ENCODE results near the gene OPRM1. TPM values are rescaled to one million over a fixed set of nuclear protein-coding genes. Genes with fewer than 3 reads are reported as not detected.

Gene OPRM1
- total RNA-seq, 1 experiment from 2014 or later = not detected

- TF ChIP-seq EZH2 (IDR thresholded peaks at IDR 0.05) (no peak), FOSL1 (IDR thresholded peaks at IDR 0.05; ENCODE audit: low read depth) (no peak), JUND (IDR thresholded peaks at IDR 0.05) (no peak), CBX3 (IDR thresholded peaks at IDR 0.05; ENCODE audit: low read depth) (no peak), RAD21 (IDR thresholded peaks at IDR 0.05; ENCODE audit: low read depth) (no peak), ATF3 (IDR thresholded peaks at IDR 0.05) (no peak)
Observed at GRCh38 chr6:154206141-154206540, 167.1 kb downstream of the OPRM1 start (continued).

GRCh38 chr6:154206996-154207395 lies 168.0 kb downstream of the OPRM1 start:
- no peaks in the 10 kb centered on the region for H3K4me1 ChIP-seq (ENCODE audit: control insufficient read depth in 1 of 2, insufficient read depth in 2 of 2, low read length in 2 of 2)

More at GRCh38 chr6:154206996-154207395, 168.0 kb downstream of the OPRM1 start:
- no peaks in the 10 kb centered on the region for H3K36me3 ChIP-seq (ENCODE audit: control insufficient read depth in 1 of 2, insufficient read depth in 2 of 2, low read length in 2 of 2)
- ChIA-PET CTCF (no interaction called here), RAD21 (ENCODE audit: low non-redundant PET in 1 of 2, low total read pairs in 2 of 2, uncharacterized antibody in 2 of 2, unreplicated experiment in 2 of 2) (no interaction called here), POLR2A (no interaction called here)
- ATAC-seq (no peak), DNase-seq (ENCODE audit: low read depth, low spot score) (no peak)
- no peaks in the 10 kb centered on the region for H3K79me2 ChIP-seq (ENCODE audit: insufficient read depth, low read length)
- no peaks in the 10 kb centered on the region for H3K9me3 ChIP-seq (ENCODE audit: control insufficient read depth in 1 of 2, insufficient read depth in 1 of 2, low read depth in 1 of 2, low read length in 2 of 2)
- no peaks in the 10 kb centered on the region for H3K9me2 ChIP-seq (ENCODE audit: insufficient read depth)
- TF ChIP-seq TCF7L2 (IDR thresholded peaks at IDR 0.05; ENCODE audit: borderline replicate concordance, extremely low read depth, insufficient read depth, insufficient read length) = no peak
- no peak for TF ChIP-seq CEBPB (IDR thresholded peaks at IDR 0.05; ENCODE audit: low read depth)
- no peak for TF ChIP-seq ZBTB33 (IDR thresholded peaks at IDR 0.05; ENCODE audit: extremely low read depth, insufficient replicate concordance, low read length)
- TF ChIP-seq REST (IDR thresholded peaks at IDR 0.05; ENCODE audit: low read depth) = no peak
- TF ChIP-seq EZH2phosphoT487 (IDR thresholded peaks at IDR 0.05; ENCODE audit: borderline replicate concordance) = no peak
- TF ChIP-seq POLR2AphosphoS5 (IDR thresholded peaks at IDR 0.05; ENCODE audit: low read depth, low read length) = no peak
- TF ChIP-seq POLR2A (IDR thresholded peaks at IDR 0.05; ENCODE audit: borderline replicate concordance, extremely low read depth, insufficient read depth, insufficient read length) = no peak
- TF ChIP-seq RAD21 (IDR thresholded peaks at IDR 0.05; ENCODE audit: low read depth) = no peak
- TF ChIP-seq CTCF (IDR thresholded peaks at IDR 0.05 in 2 of 3, conservative IDR thresholded peaks at IDR 0.05 in 1 of 3; ENCODE audit: borderline replicate concordance in 1 of 3, insufficient read depth in 1 of 3, low read depth in 2 of 3, low read length in 2 of 3) = no peak
- TF ChIP-seq SRF (IDR thresholded peaks at IDR 0.05; ENCODE audit: low read depth) = no peak
- no peak for TF ChIP-seq EZH2 (IDR thresholded peaks at IDR 0.05)
- no peak for TF ChIP-seq YY1 (IDR thresholded peaks at IDR 0.05; ENCODE audit: extremely low read depth, insufficient replicate concordance, low read depth, low read length)
- intact Hi-C loops (cut with micrococcal nuclease) = no loop called here
- H3K4me2 ChIP-seq (ENCODE audit: low read length) = no peak overlapping the region
- no peak overlapping the region for H3K4me3 ChIP-seq (replicated peaks in 1 of 2; ENCODE audit: low read depth in 1 of 2, low read length in 2 of 2)
- no peaks in the 10 kb centered on the region for H4K20me1 ChIP-seq (ENCODE audit: insufficient read depth)
- H3K9ac ChIP-seq (ENCODE audit: low read length) = no peak overlapping the region
- BruUV-seq (replicated peaks) = no TSS peak
- no peak overlapping the region for H3K27ac ChIP-seq (ENCODE audit: low read depth, low read length)
- no peak overlapping the region for H2AFZ ChIP-seq (ENCODE audit: low read depth, low read length, poor library complexity, severe bottlenecking)
- no peaks in the 10 kb centered on the region for H3K27me3 ChIP-seq (ENCODE audit: insufficient read depth, low read length)
